H9 (cell line): ENCODE measurements around the gene TRPV4. TPM values are rescaled to one million over a fixed set of nuclear protein-coding genes. Genes with fewer than 3 reads are reported as not detected.

Experiments
- DNase-seq: peaks from one replicate; pipeline ENCODE4 v3.0.0-alpha.2; 2017
- H2AFZ ChIP-seq: one replicate; pipeline ENCODE4 v1.6.1; 2013; ENCODE audit warnings: mild to moderate bottlenecking, low read length, control low read depth, moderate library complexity
- H2AK5ac ChIP-seq: 2 replicates; pipeline ENCODE4 v1.6.1; 2013; ENCODE audit warnings: low read length, control low read depth, mixed read lengths; ENCODE audit not compliant: insufficient read length
- H2BK120ac ChIP-seq: one replicate; pipeline ENCODE4 v1.6.1; 2013; ENCODE audit warnings: low read depth, mild to moderate bottlenecking, low read length, control low read depth, inconsistent platforms; ENCODE audit not compliant: poor library complexity, severe bottlenecking
- H2BK12ac ChIP-seq: 2 replicates; pipeline ENCODE4 v1.6.1; 2013; ENCODE audit warnings: low read length, control low read depth, mixed read lengths, low read depth; ENCODE audit not compliant: insufficient read length
- H2BK15ac ChIP-seq: 2 replicates; pipeline ENCODE4 v1.6.1; 2013; ENCODE audit warnings: low read depth, low read length, control low read depth
- H2BK20ac ChIP-seq: one replicate; pipeline ENCODE4 v1.6.1; 2013; ENCODE audit warnings: low read depth, mild to moderate bottlenecking, low read length, control low read depth, inconsistent platforms; ENCODE audit not compliant: poor library complexity, severe bottlenecking
- H2BK5ac ChIP-seq: 2 replicates; pipeline ENCODE4 v1.6.1; 2013; ENCODE audit warnings: low read length, control low read depth, mixed read lengths; ENCODE audit not compliant: insufficient read length
- H3K14ac ChIP-seq: 2 replicates; pipeline ENCODE4 v1.6.1; 2013; ENCODE audit warnings: low read length, control low read depth; ENCODE audit not compliant: insufficient read depth
- H3K18ac ChIP-seq: 2 replicates; pipeline ENCODE4 v1.6.1; 2013; ENCODE audit warnings: low read depth, mild to moderate bottlenecking, mixed read lengths, low read length, control low read depth; ENCODE audit not compliant: insufficient read length
- H3K23ac ChIP-seq: 2 replicates; pipeline ENCODE4 v1.6.1; 2013; ENCODE audit warnings: low read length, control low read depth, mixed read lengths, low read depth; ENCODE audit not compliant: insufficient read length
- H3K23me2 ChIP-seq: 2 replicates; pipeline ENCODE4 v1.6.1; 2013; ENCODE audit warnings: low read depth, mild to moderate bottlenecking, mixed read lengths, low read length, control low read depth; ENCODE audit not compliant: insufficient read length, poor library complexity, severe bottlenecking
- H3K27ac ChIP-seq: 2 replicates; pipeline ENCODE4 v1.5.1; 2013; ENCODE audit warnings: low read length, control low read depth, mixed read lengths, low read depth; ENCODE audit not compliant: insufficient read length
- H3K27me3 ChIP-seq: 2 replicates; pipeline ENCODE4 v1.6.1; 2013; ENCODE audit warnings: low read length, control low read depth, inconsistent platforms; ENCODE audit not compliant: insufficient read depth
- H3K4ac ChIP-seq: 2 replicates; pipeline ENCODE4 v1.6.1; 2013; ENCODE audit warnings: low read depth, mild to moderate bottlenecking, control low read depth, inconsistent platforms, low read length, moderate library complexity
- H3K4me1 ChIP-seq: 2 replicates; pipeline ENCODE4 v1.6.1; 2013; ENCODE audit warnings: low read length, control low read depth, inconsistent platforms; ENCODE audit not compliant: insufficient read depth
- H3K4me2 ChIP-seq: 2 replicates; pipeline ENCODE4 v1.6.1; 2013; ENCODE audit warnings: low read length, control low read depth, mixed read lengths; ENCODE audit not compliant: insufficient read length, insufficient read depth
- H3K56ac ChIP-seq: 2 replicates; pipeline ENCODE4 v1.6.1; 2013; ENCODE audit warnings: low read depth, mild to moderate bottlenecking, mixed read lengths, low read length, control low read depth; ENCODE audit not compliant: insufficient read length
- H3K79me1 ChIP-seq: 2 replicates; pipeline ENCODE4 v1.6.1; 2013; ENCODE audit warnings: low read depth, mild to moderate bottlenecking, moderate library complexity, low read length, control low read depth, inconsistent platforms; ENCODE audit not compliant: insufficient read depth, poor library complexity, severe bottlenecking
- H3K79me2 ChIP-seq: 2 replicates; pipeline ENCODE4 v1.6.1; 2013; ENCODE audit warnings: low read length, control low read depth, inconsistent platforms; ENCODE audit not compliant: insufficient read depth
- H3K9ac ChIP-seq: 2 replicates; pipeline ENCODE4 v1.6.1; 2013; ENCODE audit warnings: low read length, control low read depth, mixed read lengths; ENCODE audit not compliant: insufficient read length; ENCODE audit errors: extremely low read depth
- H3K9me3 ChIP-seq: one replicate; pipeline ENCODE4 v1.6.1; 2013; ENCODE audit warnings: low read depth, low read length, inconsistent platforms; ENCODE audit not compliant: control insufficient read depth
- H3T11ph ChIP-seq: one replicate; pipeline ENCODE4 v1.6.1; 2013; ENCODE audit warnings: mild to moderate bottlenecking, low read length, control low read depth, inconsistent platforms
- H4K20me1 ChIP-seq: one replicate; pipeline ENCODE4 v1.6.1; 2013; ENCODE audit not compliant: control insufficient read depth, insufficient read length, insufficient read depth
- H4K5ac ChIP-seq: 2 replicates; pipeline ENCODE4 v1.6.1; 2013; ENCODE audit warnings: low read depth, mild to moderate bottlenecking, mixed read lengths, low read length, control low read depth; ENCODE audit not compliant: insufficient read length
- H4K8ac ChIP-seq: replicated peaks from 2 replicates; pipeline ENCODE4 v1.6.1; 2013; ENCODE audit warnings: low read length, control low read depth, mixed read lengths, low read depth; ENCODE audit not compliant: insufficient read length
- H4K91ac ChIP-seq: 2 replicates; pipeline ENCODE4 v1.6.1; 2013; ENCODE audit warnings: low read depth, mild to moderate bottlenecking, moderate library complexity, mixed read lengths, low read length, control low read depth; ENCODE audit not compliant: insufficient read length
- H3K27ac Mint-ChIP-seq, 3 experiments: 2 replicates in 2 of 3; 3 replicates in 1 of 3; pipeline ENCODE4 v1.8.0; 2020 to 2021; ENCODE audit warnings: mixed read lengths in 3 of 3, mild to moderate bottlenecking in 1 of 3, moderate library complexity in 1 of 3
- H3K27me3 Mint-ChIP-seq: 2 replicates; pipeline ENCODE4 v1.8.0; 2021; ENCODE audit warnings: low read depth, mild to moderate bottlenecking, moderate library complexity, mixed read lengths
- H3K36me3 Mint-ChIP-seq, 3 experiments: 2 replicates in 2 of 3; 3 replicates in 1 of 3; pipeline ENCODE4 v1.8.0; 2020 to 2021; ENCODE audit warnings: low read depth in 3 of 3, mixed read lengths in 3 of 3; ENCODE audit not compliant: insufficient read depth in 1 of 3
- H3K4me1 Mint-ChIP-seq, 2 experiments: 2 replicates each; pipeline ENCODE4 v1.8.0; 2020; ENCODE audit warnings: mixed read lengths in 2 of 2
- H3K4me3 Mint-ChIP-seq, 2 experiments: 2 replicates in 1 of 2; 3 replicates in 1 of 2; pipeline ENCODE4 v1.8.0; 2020 to 2021; ENCODE audit warnings: mild to moderate bottlenecking in 2 of 2, mixed read lengths in 2 of 2, moderate library complexity in 1 of 2
- H3K9me3 Mint-ChIP-seq, 2 experiments: 2 replicates in 1 of 2; 3 replicates in 1 of 2; pipeline ENCODE4 v1.8.0; 2020; ENCODE audit warnings: mild to moderate bottlenecking in 2 of 2, mixed read lengths in 2 of 2, moderate library complexity in 1 of 2
- CTCF ChIP-seq: fragments of 200-600 bp; sonication (generic); conservative IDR thresholded peaks from 3 replicates; pipeline ENCODE4 v1.8.0; 2021; ENCODE audit warnings: antibody characterized with exemption, mild to moderate bottlenecking
- WGBS: extraction: QIAGEN DNeasy Blood & Tissue Kit; methylation state at CpG from one replicate; pipeline ENCODE4 v1.1.7; 2013; ENCODE audit warnings: missing lambda C conversion rate, low lambda C conversion rate, mixed read lengths; ENCODE audit not compliant: insufficient read length; ENCODE audit errors: extremely low coverage; 5-methylcytosine and 5-hydroxymethylcytosine counted together
- total RNA-seq: library from RNA; stranded (reverse); gene quantifications from 2 replicates; pipeline ENCODE4 v1.2.1, GENCODE V29; 2021

TRPV4 gene
- total RNA-seq, 1 experiment from 2014 or later: 4.9 TPM

GRCh38 chr12:109842021-109842420, 8.8 kb upstream of the TRPV4 start:
- Histone ChIP-seq H3K14ac (no peak overlapping the region), H3K27me3 (no peaks in the 10 kb centered on the region), H3K4ac (no peak overlapping the region), H2AK5ac (no peak overlapping the region), H2BK15ac (no peak overlapping the region), H3K79me1 (no peaks in the 10 kb centered on the region), H4K8ac (no peak overlapping the region), H3K79me2 (no peaks in the 10 kb centered on the region), H2AFZ (no peak overlapping the region), H2BK20ac (no peak overlapping the region), H2BK12ac (no peak overlapping the region), H3K4me2 (no peak overlapping the region), H3K27ac (no peak overlapping the region), H3K9me3 (no peaks in the 10 kb centered on the region), H2BK5ac (no peak overlapping the region), H2BK120ac (no peak overlapping the region), H4K91ac (no peak overlapping the region), H3K18ac (no peak overlapping the region), H3K9ac (no peak overlapping the region), H3K23ac (no peak overlapping the region), H4K5ac (no peak overlapping the region), H3T11ph (no peak overlapping the region), H3K56ac (no peak overlapping the region), H4K20me1 (no peaks in the 10 kb centered on the region), H3K4me1 (no peaks in the 10 kb centered on the region), H3K23me2 (no peaks in the 10 kb centered on the region)
- H3K4me1 Mint-ChIP-seq: peaks cover 15% of the 10 kb centered on the region in 2 experiments
- H3K27ac Mint-ChIP-seq: no peak overlapping the region
- H3K9me3 Mint-ChIP-seq: no peaks in the 10 kb centered on the region; a peak in 1 of 5 replicates
- peaks cover 1% of the 10 kb centered on the region; the same call in 1 of the 2 replicates for H3K27me3 Mint-ChIP-seq
- TF ChIP-seq CTCF: no peak
- WGBS: no CpG with 5 or more reads among the region's 5 CpGs
- no peak for DNase-seq
- no peaks in the 10 kb centered on the region; a peak in 1 of 7 replicates for H3K36me3 Mint-ChIP-seq
- no peak overlapping the region; a peak in 1 of 5 replicates for H3K4me3 Mint-ChIP-seq
